ENCODE data around the gene PRDM16. TPM values are rescaled to one million over a fixed set of nuclear protein-coding genes. Genes with fewer than 3 reads are reported as not detected.

PRDM16 gene
- total and polyA plus RNA-seq, 2 donors (not counting 1 experiment from before 2014, with no cell fraction given), result 0.03 to 0.12 TPM

DNA sequence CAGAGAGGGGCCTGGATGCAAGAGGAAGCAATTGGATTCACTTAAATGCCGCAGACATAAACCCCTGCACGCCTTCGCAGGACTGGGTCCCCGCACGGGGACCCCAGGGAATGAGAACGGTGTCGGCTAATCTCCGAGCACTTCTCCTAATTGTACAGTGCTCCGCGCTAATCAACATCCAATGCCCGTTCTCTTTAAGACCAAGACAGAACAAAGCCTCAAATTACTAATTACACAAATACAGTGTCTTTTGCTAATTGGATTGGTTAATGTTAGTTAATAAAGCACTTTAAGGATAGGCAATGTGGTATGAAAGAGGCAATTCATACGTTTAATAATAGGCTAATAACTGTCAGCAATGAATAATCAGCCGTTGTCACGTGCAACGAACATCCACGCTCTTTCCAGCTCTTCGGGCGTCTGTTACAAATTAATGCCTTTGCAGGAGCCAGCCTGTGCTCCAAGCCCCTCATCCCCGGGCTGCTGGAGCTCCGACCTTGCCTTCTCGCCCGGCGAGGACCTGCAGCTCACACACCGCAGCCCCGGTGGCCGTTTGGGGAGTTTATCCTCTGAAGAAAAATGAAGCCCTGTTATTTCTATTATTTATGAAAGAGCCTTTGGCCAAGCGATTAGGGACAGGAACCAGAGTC, 157.8 kb downstream of the PRDM16 start:
- Histone ChIP-seq H2AFZ (ENCODE audit: insufficient read depth, low read depth, low read length, poor library complexity, severe bottlenecking) (no peak overlapping the region), H3K79me2 (ENCODE audit: control insufficient read depth, insufficient read depth, low read length) (no peaks in the 10 kb centered on the region), H3K36me3 (replicated peaks in 1 of 2; ENCODE audit: control extremely low read depth in 1 of 2, control insufficient read depth in 1 of 2, extremely low read depth in 1 of 2, insufficient read depth in 2 of 2, low read length in 1 of 2) (no peaks in the 10 kb centered on the region), H3K4me1 (ENCODE audit: control insufficient read depth in 2 of 2, insufficient read depth in 2 of 2, low read length in 2 of 2) (peaks cover 0 to under 1% of the 10 kb centered on the region in 2 donors), H3K9ac (ENCODE audit: low read length) (no peak overlapping the region), H3K27ac (ENCODE audit: low read length in 2 of 2) (no peak overlapping the region), H3K9me3 (ENCODE audit: control extremely low read depth in 1 of 3, control insufficient read depth in 2 of 3, insufficient read depth in 1 of 3, low read length in 2 of 3) (no peaks in the 10 kb centered on the region), H4K20me1 (ENCODE audit: control insufficient read depth, insufficient read depth, low read length, poor library complexity, severe bottlenecking) (no peaks in the 10 kb centered on the region), H3K4me2 (replicated peaks; ENCODE audit: low read depth, low read length, poor library complexity, severe bottlenecking) (no peak overlapping the region), H3K27me3 (replicated peaks in 1 of 4; ENCODE audit: control extremely low read depth in 1 of 4, control insufficient read depth in 3 of 4, insufficient read depth in 4 of 4, low read length in 3 of 4) (no peaks in the 10 kb centered on the region), H3K4me3 (ENCODE audit: control extremely low read depth in 1 of 5, extremely low read depth in 1 of 5, insufficient read depth in 1 of 5, low read depth in 2 of 5, low read length in 4 of 5) (no peak overlapping the region)
- DNase-seq (no peak), ATAC-seq (ENCODE audit: low read depth) (no peak)
- Mint-ChIP-seq H3K4me3 (no peak overlapping the region), H3K9me3 (ENCODE audit: insufficient read depth) (no peaks in the 10 kb centered on the region), H3K4me1 (no peaks in the 10 kb centered on the region), H3K27ac (no peak overlapping the region), H3K27me3 (no peaks in the 10 kb centered on the region)
- intact Hi-C loops (cut with micrococcal nuclease), result no loop called here
- CTCF ChIA-PET, result no interaction called here
- TF ChIP-seq, protein P1, sequence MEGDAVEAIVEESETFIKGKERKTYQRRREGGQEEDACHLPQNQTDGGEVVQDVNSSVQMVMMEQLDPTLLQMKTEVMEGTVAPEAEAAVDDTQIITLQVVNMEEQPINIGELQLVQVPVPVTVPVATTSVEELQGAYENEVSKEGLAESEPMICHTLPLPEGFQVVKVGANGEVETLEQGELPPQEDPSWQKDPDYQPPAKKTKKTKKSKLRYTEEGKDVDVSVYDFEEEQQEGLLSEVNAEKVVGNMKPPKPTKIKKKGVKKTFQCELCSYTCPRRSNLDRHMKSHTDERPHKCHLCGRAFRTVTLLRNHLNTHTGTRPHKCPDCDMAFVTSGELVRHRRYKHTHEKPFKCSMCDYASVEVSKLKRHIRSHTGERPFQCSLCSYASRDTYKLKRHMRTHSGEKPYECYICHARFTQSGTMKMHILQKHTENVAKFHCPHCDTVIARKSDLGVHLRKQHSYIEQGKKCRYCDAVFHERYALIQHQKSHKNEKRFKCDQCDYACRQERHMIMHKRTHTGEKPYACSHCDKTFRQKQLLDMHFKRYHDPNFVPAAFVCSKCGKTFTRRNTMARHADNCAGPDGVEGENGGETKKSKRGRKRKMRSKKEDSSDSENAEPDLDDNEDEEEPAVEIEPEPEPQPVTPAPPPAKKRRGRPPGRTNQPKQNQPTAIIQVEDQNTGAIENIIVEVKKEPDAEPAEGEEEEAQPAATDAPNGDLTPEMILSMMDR (IDR thresholded peaks at IDR 0.05), result no peak
- no peak for TF ChIP-seq EZH2 (IDR thresholded peaks at IDR 0.05; ENCODE audit: borderline replicate concordance, insufficient read depth, low read depth, low read length, poor library complexity, severe bottlenecking)
- POLR2A ChIA-PET, result no interaction called here
- 89% methylated on average over 23 of the region's 27 CpGs for WGBS (ENCODE audit: insufficient coverage)

DNA sequence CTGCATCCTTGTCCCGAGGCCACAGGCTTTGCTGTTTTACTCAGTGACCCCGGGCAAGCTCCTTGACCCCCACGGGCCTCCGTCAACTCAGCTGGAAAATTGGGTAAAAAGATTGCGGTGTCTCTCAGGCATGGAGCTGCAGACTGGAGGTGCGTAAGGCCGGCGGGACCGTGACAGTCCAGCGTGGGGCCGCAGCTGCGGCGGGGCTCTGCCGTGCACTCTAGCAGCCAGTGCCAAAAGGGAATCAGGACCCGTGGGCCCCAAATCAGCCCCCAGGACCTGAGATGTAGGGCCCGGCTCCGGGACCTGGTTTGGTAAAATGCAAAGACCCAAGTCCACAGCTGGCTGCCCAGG, 158.3 kb downstream of the PRDM16 start:
- Histone ChIP-seq H3K9ac (ENCODE audit: low read length) (no peak overlapping the region), H3K27ac (ENCODE audit: low read length in 2 of 2) (no peak overlapping the region), H3K4me3 (ENCODE audit: control extremely low read depth in 1 of 5, extremely low read depth in 1 of 5, insufficient read depth in 1 of 5, low read depth in 2 of 5, low read length in 4 of 5) (no peak overlapping the region), H3K4me1 (ENCODE audit: control insufficient read depth in 2 of 2, insufficient read depth in 2 of 2, low read length in 2 of 2) (no peaks in the 10 kb centered on the region), H4K20me1 (ENCODE audit: control insufficient read depth, insufficient read depth, low read length, poor library complexity, severe bottlenecking) (no peaks in the 10 kb centered on the region), H2AFZ (ENCODE audit: insufficient read depth, low read depth, low read length, poor library complexity, severe bottlenecking) (no peak overlapping the region), H3K9me3 (ENCODE audit: control extremely low read depth in 1 of 3, control insufficient read depth in 2 of 3, insufficient read depth in 1 of 3, low read length in 2 of 3) (no peaks in the 10 kb centered on the region), H3K4me2 (replicated peaks; ENCODE audit: low read depth, low read length, poor library complexity, severe bottlenecking) (no peak overlapping the region), H3K36me3 (replicated peaks in 1 of 2; ENCODE audit: control extremely low read depth in 1 of 2, control insufficient read depth in 1 of 2, extremely low read depth in 1 of 2, insufficient read depth in 2 of 2, low read length in 1 of 2) (no peaks in the 10 kb centered on the region), H3K27me3 (replicated peaks in 1 of 4; ENCODE audit: control extremely low read depth in 1 of 4, control insufficient read depth in 3 of 4, insufficient read depth in 4 of 4, low read length in 3 of 4) (no peaks in the 10 kb centered on the region), H3K79me2 (ENCODE audit: control insufficient read depth, insufficient read depth, low read length) (no peaks in the 10 kb centered on the region)
- TF ChIP-seq, protein P1 (IDR thresholded peaks at IDR 0.05), result no peak
- TF ChIP-seq EZH2 (IDR thresholded peaks at IDR 0.05; ENCODE audit: borderline replicate concordance, insufficient read depth, low read depth, low read length, poor library complexity, severe bottlenecking), result no peak
- H3K4me3 Mint-ChIP-seq, result no peak overlapping the region
- ChIA-PET POLR2A (no interaction called here), CTCF (no interaction called here)
- DNase-seq (no peak), ATAC-seq (ENCODE audit: low read depth) (no peak)
- H3K27me3 Mint-ChIP-seq, result no peaks in the 10 kb centered on the region
- H3K4me1 Mint-ChIP-seq, result no peaks in the 10 kb centered on the region
- no peak overlapping the region for H3K27ac Mint-ChIP-seq
- 89% methylated on average over 16 of the region's 17 CpGs for WGBS (ENCODE audit: insufficient coverage)
- intact Hi-C loops (cut with micrococcal nuclease), result no loop called here
- no peaks in the 10 kb centered on the region for H3K9me3 Mint-ChIP-seq (ENCODE audit: insufficient read depth)
